Stimulated activated CD8-positive, alpha-beta memory T cell treated with anti-CD3 and anti-CD28 coated beads, Interleukin-7, amount 100 ng/mL, for 4 hours (primary cell): ENCODE data around the gene KIRREL3.

ENCODE experiments used
- DNase-seq, 2 donors: peaks; one replicate each; pipeline ENCODE4 v3.0.0-alpha.2; 2020; ENCODE audit warnings: low read depth in 2 of 2

Gene KIRREL3

GRCh38 chr11:126578426-126578825, 422.1 kb downstream of the KIRREL3 start:
- no peak for DNase-seq

GRCh38 chr11:126578021-126578420, 422.5 kb downstream of the KIRREL3 start:
- no peak for DNase-seq

GRCh38 chr11:126575849-126576248, 424.7 kb downstream of the KIRREL3 start:
- DNase-seq: no peak

GRCh38 chr11:126573325-126573978, 427.1 kb downstream of the KIRREL3 start:
- no peak for DNase-seq

- DNase-seq: no peak
Observed at GRCh38 chr11:126570489-126570888, 430.1 kb downstream of the KIRREL3 start.

GRCh38 chr11:126567419-126567818, 433.2 kb downstream of the KIRREL3 start:
- no peak for DNase-seq

DNA sequence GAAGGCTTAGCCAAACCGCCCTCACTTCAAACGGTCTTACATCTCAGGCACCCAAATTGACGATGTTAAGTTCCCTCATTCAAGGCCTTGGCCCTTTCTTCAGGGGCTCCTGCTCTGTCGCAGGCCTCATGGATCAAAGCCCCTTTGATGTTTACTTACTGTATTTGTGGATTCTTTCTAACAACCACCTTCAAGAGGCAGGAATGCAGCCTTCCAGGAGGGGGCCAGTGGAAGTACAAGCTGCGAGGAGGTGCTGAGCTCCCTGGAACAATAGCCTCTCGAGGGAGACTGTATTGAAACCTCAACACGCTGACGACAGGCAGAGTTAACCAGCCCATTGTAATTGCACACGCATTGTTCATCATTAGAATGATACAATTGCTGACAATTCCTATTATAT, 436.0 kb downstream of the KIRREL3 start:
- no peak for DNase-seq

DNA sequence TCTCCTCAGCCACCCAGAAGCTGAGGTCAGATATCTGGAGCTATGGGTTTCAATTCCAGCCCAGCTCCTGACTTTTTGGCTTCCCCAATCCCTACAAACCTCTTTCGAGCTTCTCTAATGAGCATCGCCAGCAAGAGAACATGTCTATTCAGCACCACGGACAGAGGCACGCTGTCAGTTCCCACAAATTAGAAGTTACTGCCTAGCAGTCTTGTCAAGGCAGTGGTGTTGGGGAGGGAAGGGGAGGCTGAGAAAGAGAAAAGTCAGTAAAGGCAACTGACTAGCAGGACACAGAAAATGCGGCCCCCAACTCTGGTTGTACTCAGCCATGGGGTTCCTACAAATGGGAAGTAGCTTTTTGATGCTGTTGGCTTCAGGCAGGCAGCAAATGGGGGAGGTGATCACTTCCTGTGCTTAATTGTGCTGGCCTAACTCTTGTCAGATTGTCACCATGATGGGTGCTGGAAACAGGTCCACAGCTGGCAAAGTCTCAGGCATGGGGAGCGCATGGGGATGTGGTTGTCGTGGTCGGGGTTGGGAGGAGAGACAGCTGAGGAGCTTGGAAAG, 439.2 kb downstream of the KIRREL3 start:
- DNase-seq: no peak

DNA sequence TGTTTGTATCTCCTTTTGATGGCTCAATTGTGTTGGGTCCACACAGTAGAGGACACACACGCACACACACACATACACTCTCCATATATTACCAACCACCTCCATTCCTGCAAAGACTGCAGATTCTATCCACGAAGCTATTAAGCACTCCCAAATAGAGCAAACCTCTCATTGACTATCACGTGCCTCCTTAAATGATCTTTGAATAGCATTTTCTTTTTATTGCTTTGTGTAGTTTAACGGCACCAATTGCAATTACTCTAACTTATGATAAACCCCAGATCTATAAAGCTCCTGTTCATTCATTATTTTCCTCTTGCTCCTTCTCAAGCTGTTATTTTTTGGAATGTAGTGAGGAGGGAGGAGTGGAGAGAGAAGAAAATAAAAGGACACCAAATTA, 440.3 kb downstream of the KIRREL3 start:
- DNase-seq: no peak

GRCh38 chr11:126548581-126549550, 451.7 kb downstream of the KIRREL3 start:
- DNase-seq: no peak

- DNase-seq: no peak
Observed at GRCh38 chr11:126547691-126548090, 452.9 kb downstream of the KIRREL3 start.

DNA sequence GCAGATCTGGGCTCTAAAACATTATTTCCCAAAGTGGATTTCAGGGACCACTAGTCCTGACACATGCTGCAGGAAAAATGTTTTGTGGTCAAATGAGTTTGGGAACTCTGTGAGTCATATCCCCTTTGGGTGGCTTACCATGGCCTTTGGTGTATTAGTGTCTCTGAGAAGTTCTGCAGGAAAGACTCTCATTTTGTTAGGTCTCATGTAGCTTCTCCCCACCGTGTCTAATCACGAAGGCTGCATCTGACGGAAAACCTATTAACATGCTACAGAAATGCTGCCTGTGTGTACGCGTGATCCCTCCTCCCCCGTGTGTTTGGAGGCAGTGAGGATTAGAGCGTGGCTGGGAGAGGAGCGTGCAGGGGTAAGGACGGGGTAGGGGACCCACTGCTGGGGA, 453.4 kb downstream of the KIRREL3 start:
- no peak for DNase-seq

DNA sequence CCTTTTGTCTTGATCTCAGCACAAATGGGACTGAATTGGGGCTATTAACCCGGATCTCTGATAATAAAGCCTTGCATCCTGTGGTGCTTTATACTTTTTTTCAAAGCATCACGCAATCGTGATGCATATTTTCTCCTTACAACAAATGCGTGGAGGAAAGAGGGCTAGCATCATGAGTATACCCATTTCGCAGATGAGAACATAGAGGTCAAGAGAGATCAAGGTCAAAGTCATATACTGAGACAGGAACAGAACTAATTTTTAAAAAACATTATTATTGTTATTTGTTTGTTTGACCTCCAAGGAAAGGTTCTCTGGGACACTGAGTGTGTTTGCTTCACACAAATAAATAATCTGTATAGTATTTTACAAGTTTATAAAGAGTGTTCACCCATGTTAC, 453.9 kb downstream of the KIRREL3 start:
- DNase-seq: no peak

GRCh38 chr11:126546191-126546590, 454.4 kb downstream of the KIRREL3 start:
- no peak for DNase-seq

DNA sequence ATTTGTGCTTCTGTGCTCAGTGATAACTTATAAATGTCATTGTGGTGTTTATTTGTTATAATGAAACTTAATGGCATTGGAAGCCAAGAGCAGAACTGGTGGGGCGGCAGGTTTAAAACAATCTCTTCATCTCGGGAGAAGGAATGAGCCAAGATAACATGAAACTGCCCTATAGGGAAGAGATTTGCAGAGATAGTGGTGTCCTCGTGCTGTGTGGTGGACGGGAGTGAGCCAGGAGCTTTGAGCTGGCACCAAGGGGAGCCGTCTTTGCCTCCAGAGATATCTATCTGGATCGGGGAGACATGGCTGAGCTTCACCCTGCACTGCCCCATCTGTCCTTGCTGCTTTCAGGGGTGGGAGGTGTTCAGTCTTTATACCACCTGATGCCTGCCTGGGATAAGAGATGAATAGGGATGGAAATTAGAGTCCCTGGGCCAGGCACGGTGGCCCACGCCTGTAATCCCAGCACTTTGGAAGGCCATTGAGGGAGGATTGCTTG, 455.5 kb downstream of the KIRREL3 start:
- no peak for DNase-seq

DNA sequence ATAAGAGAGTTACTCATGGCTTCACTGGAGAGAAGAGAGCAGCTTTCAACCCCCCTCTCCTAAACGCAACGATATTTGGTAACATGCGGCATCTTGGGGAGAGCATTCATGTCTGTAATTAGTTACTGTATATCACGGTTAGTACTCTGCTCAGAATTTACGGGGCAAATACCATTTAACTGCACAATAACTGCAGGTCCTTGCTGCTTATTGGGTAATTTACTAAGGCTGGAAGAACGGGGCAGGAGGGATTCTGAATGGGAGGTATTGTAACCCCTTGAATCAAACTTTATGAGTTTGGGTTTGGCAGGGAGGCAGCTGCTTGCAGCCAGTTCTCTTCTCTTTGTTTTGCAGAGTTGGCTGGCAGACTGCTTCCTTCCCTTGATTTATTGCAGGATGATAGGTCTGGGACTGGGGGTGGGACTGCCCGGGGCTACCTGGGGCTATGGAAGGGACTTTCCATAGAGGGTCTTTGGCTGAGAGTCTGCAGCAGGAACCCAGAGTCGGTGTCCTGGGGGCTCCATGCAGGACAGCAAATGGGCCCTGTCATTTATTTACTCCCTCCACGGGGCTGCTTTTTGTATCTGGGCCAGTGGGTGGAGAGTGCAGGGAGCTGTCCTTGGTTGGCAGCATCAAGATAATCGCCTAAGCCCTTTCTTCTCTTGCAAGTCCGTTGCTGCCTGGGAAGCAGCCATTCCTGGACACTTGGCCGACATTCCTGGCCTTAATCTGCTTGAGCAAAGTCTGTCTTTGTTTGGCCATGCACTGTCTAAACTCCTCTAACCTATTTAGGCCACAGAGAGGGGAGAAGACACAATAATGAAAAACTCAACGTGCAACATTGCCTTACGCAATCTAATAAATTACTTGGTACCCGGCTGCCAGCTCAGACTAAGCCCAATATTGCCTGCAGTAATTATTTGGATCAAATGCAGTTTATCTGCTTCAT, 456.2 kb downstream of the KIRREL3 start:
- no peak for DNase-seq

GRCh38 chr11:126543691-126544090, 456.9 kb downstream of the KIRREL3 start:
- DNase-seq: no peak

DNA sequence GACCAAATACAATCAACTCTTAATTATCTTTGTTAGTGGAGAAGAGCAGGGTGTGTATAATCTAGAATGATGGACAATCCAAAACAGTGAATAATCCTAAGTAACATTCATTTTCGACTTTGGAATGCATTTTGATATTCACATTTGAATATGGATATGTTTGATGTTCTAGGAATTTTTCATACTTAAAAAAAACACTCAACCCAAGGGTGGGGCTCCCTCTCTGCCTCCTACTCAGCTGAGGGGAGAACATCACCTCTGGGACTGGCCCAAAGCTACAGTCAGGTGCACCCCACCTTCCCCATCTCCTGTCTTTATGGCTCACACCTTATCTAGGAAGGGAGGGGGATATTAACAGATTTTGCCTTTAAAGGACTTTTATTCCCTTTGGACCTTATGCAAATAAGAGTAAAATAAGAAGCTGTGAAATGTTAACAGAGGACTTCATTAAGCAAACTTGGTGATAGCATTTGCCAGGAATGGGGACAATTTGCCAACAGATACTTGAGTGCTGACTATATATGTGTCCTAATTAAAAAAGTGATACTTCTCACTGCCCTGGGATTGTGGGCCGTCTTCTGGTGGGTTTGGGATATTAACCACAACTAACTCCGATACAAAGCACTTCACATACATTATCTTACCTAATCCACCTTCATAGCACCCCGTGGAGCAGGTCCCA, 458.1 kb downstream of the KIRREL3 start:
- no peak for DNase-seq

- DNase-seq: no peak
Observed at GRCh38 chr11:126538071-126538470, 462.5 kb downstream of the KIRREL3 start.

DNA sequence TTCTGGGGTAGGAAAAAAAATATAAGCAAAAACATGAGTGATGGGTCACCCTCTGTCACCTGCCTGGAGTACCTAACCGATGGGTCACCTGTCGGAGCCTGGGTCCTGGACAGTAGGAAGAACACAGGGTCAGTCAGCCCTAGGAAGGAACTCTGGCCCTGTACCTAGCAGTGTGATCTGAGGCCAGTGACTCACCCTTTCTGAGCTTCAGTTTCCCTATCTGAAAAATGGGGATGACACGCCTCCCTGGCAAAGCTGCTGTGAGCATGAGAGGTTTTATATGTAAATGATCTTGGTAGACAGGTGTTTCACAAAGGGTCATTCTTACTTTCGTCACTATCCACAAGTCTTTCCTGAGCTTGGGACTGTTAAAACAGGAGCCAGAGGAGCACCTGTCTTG, 463.1 kb downstream of the KIRREL3 start:
- no peak for DNase-seq
